OCI-LY7 (cell line): ENCODE measurements around the gene ISOC2.

Experiments used
- CTCF ChIP-seq: fragments of 200-600 bp; sonication (generic); conservative IDR thresholded peaks from 2 replicates; pipeline ENCODE4 v1.5.1; 2014; ENCODE audit warnings: mild to moderate bottlenecking, antibody characterized with exemption, low read length, moderate library complexity, mixed read lengths
- EZH2phosphoT487 ChIP-seq: fragments of 200-600 bp; sonication (generic); IDR thresholded peaks from 2 replicates; pipeline ENCODE4 v1.6.1; 2018; ENCODE audit warnings: low read depth, borderline replicate concordance, mild to moderate bottlenecking, mixed run types, antibody characterized with exemption, low read length, moderate library complexity, mixed read lengths

DNA sequence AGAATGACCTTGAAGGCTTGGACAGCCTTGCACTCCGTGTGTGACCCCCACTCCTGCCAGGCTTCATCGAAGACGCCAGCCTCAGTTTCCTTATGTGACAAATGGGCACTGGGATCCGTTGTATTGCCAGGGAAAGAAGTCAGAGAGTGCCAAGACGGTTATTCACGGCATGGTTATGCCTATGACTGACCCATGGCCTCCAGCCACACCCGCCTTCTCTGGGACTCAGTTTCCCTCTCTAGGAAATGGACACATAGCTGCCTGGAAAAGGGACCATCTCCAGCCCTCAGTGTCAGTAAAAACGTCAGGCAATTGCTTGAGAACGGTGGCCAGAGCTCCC is 52.9 kb downstream of the ISOC2 start:
- TF ChIP-seq CTCF (no peak), EZH2phosphoT487 (no peak)
